Fibroblast of mammary gland (primary cell): ENCODE measurements around the gene SUMO3.
A peak's percentile ranks its signal among the peaks of the same experiment; 100 is the strongest.

Experiments used
- DNase-seq: peaks from one replicate; pipeline ENCODE4 v3.0.0-alpha.2; 2010; ENCODE audit warnings: low read depth
- H3K4me3 ChIP-seq: 2 replicates; pipeline ENCODE4 v1.5.1; 2011; ENCODE audit warnings: low read depth, mild to moderate bottlenecking, low read length, moderate library complexity; ENCODE audit not compliant: control insufficient read depth
- TF ChIP-seq, protein P1 (sequence below): conservative IDR thresholded peaks from 2 replicates; pipeline ENCODE4 v1.5.1; 2011; ENCODE audit warnings: low read depth, low read length, inconsistent platforms; ENCODE audit not compliant: control insufficient read depth, insufficient read depth

The SUMO3 gene

DNA sequence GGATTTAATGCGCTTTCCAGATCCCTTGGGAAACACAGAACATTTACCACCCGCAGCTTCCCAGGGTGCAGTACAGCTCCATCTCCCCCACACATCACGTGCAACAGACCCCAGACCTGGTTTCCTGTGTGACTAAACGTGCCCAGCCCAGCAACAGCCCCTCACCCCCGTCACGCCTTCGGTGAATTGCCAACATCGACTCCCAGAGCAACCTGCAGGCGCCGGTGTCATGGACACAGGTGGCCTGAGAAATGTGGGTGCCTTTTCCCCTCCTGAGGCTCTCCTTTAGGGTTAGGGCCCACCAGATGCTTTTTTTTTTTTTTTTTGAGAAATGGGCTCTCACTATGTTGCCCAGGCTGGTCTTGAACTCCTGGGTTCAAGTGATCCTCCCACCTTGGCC lies 24.2 kb upstream of the SUMO3 start:
- no peak for DNase-seq
- TF ChIP-seq, protein P1, sequence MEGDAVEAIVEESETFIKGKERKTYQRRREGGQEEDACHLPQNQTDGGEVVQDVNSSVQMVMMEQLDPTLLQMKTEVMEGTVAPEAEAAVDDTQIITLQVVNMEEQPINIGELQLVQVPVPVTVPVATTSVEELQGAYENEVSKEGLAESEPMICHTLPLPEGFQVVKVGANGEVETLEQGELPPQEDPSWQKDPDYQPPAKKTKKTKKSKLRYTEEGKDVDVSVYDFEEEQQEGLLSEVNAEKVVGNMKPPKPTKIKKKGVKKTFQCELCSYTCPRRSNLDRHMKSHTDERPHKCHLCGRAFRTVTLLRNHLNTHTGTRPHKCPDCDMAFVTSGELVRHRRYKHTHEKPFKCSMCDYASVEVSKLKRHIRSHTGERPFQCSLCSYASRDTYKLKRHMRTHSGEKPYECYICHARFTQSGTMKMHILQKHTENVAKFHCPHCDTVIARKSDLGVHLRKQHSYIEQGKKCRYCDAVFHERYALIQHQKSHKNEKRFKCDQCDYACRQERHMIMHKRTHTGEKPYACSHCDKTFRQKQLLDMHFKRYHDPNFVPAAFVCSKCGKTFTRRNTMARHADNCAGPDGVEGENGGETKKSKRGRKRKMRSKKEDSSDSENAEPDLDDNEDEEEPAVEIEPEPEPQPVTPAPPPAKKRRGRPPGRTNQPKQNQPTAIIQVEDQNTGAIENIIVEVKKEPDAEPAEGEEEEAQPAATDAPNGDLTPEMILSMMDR: no peak
- no peak overlapping the region for H3K4me3 ChIP-seq

DNA sequence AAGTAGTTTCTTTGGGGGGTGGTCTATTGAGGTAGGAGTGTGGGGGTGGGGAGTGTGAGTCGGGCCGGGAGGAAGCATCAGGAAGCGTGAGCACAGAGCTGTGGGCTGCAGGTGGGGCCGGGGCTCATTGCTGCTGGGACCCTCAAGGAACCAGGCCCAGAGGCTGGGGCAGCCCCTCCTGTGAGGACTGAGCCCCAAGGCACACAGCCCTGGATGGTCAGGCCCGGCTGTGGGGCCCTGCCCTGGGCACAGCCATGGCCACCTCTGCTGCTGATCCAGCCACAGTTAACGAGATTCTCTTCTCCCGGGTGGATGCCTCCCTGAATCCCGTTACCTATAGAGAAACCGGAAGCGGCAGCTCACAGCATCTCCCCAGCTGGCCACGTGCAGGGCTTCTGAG lies 22.9 kb upstream of the SUMO3 start:
- no peak overlapping the region for H3K4me3 ChIP-seq
- DNase-seq: no peak
- TF ChIP-seq, protein P1: no peak

DNA sequence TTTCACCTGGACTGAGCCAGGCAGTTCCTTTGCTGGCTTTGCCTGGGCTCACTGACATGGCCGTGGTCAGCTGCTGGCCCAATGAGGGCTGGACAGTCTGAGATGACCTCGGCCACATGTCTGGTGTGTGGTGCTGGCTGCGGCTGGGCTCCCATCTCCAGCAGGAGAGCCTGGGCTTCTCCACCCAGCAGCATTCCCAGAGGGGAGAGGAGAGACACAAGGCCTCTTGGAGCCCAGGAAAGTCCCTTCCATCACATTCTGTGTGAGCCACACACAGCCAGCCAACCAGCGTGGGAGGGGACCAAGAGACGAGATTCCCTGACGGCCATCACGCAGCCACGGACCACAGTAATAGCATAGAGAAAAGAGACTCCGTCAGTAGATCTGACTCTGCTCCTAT lies 21.1 kb upstream of the SUMO3 start:
- H3K4me3 ChIP-seq: no peak overlapping the region
- DNase-seq: no peak
- TF ChIP-seq, protein P1: no peak

DNA sequence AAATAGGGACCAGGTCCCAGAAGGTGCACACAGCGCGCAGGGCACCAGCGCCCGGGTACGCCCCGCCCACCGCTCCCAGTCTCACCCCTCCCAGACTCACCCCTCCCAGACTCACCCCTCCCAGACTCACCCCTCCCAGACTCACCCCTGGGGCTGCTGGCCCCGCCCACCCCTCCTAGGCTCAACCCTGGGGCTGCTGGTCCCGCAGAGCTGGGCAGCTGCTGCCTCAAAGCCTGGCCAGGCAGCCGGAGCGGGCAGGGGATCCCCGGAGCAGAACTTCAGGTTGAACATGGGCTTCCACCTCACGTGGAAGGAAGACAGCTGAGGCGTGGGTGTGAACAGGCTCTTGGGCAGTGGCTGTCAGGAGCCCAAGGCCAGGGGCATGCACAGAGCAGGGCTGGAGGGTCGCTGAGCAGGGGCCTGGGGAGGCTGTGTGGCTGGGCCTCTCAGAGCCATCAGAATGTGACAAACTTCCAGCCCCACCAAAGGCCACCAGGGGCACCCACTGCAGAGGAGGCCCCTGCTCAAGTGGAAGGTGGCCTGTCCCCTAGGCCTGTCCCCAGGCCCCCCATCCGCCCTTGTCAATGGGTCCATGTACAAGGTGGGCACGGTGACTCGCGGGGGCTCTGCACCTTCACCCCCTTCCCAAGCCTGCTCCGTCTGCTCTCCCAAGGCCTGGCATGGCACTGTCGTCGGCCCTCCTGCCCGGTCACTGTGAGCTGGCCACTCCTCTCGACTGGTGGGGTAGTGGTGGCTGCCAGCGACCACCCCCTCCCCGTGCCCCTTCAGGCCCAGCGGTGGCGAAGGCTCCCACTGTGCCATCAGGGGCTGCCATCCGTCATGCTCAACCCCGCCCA lies 20.4 kb upstream of the SUMO3 start:
- H3K4me3 ChIP-seq: no peak overlapping the region
- no peak for DNase-seq
- TF ChIP-seq, protein P1: no peak

DNA sequence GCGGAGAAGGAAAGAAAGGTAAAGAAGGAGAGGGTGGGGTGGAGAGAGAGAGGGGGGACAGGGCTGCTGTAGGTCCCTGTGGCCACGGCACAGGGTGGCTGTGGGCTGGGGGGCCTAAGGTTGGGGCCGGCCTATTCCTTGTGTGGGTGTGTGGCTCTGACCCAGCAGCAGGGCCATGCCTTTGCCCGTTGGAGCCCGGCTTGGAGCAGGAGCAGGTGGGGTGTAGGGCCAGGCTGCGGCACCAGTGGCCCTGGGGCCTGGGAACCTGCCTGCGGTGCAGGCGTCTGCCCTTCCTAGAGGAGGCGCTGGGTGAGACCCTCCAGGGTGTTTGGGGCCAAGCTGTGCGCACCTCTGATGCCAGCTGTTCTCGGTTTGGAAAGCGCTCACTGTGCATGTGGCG lies 19.7 kb upstream of the SUMO3 start:
- TF ChIP-seq, protein P1: no peak
- DNase-seq: no peak
- no peak overlapping the region for H3K4me3 ChIP-seq

DNA sequence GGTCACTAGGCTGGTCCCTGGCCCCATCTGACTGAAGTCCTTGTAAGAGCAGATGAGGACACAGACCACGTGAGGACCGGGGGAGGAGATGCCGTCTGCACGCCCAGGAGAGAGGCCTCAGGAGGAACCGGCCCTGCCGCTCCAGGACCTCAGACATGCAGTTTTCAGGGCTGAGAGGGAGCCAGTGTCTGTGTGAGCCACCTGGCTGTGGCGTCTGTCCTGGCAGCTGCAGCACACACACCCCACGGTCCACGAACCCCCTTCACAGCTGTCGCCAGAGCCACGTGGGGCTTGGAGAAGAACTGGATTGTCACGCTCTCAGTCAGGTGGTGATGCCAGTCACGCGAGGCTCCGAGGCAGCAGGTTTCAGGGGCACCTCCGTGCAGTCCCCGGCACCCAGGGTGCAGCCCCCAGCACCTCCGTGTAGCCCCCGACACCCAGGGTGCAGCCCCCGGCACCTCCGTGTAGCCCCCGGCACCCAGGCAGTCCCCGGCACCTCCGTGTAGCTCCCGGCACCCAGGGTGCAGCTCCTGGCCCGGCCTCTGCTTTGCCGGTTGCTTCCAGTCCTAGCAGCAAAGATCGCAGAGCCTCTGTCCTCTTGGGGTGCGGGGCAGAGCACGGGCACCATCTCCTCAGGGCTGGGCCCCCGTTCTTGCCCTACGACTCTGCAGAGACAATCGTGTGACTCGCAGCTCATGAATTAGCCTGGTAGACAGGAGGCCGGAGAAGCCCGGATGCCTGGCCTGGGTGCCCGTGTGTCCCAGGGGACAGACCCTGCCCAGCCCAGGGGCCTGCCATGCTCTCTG lies 19.0 kb upstream of the SUMO3 start:
- H3K4me3 ChIP-seq: no peak overlapping the region
- peak; percentile 39 for DNase-seq
- TF ChIP-seq, protein P1: no peak
